ENCODE results near the gene CACNG3.
"Not testable (repeated sequence)": the region's sequence is repeated elsewhere in the genome, so short reads cannot be mapped to it uniquely, and the experiment has no call there.

CACNG3 gene

DNA sequence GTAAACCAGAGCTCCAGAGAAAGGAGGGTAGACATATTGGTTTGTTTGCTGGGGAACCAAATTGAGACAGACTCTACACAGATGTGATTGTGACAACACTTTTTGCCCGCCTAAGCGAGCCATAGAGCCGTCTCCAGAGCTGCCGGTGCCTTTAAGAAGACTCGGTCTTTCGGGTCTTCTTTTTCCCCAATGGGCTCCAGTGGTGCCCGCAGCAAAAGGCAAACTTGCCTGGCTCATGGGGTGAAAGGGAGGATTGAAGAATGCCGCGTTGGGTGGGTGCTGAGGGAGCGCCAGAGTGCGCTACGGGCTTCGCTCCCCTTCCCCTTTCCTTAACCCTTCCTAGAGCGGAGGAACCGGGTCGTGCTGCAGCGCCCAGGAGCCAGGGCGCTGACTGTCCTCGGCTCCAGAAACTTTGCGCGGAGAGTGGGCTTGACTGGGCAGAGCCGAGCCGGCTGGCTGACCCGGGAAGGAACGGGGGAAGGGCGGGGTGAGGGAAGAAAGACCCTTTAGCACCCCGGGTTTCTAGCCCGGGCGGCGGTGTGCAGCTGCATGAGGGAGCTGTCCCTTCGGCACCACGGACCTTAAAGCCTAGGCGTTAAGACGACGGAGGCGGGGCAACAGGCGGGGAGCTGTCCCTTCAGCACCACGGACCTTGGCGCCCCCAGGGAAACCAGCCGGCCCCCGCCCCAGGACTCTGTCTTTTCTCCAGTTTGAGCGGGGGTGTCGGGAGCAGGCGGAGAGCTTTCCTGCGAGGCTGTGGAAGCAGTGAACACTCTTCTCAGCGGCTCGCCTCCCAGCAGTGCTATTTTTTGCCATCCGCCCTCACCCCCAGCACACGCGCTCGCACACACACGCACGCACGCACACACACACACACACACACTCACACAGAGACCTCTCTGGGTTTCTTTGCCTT, at the start of gene CACNG3:
Gene CACNG3, plus strand, starts transcription at position 880 of the 916 bp plus-strand sequence. CDS start 420 bp downstream, outside the sequence.
- peak; percentile 89 for DNase-seq

DNA sequence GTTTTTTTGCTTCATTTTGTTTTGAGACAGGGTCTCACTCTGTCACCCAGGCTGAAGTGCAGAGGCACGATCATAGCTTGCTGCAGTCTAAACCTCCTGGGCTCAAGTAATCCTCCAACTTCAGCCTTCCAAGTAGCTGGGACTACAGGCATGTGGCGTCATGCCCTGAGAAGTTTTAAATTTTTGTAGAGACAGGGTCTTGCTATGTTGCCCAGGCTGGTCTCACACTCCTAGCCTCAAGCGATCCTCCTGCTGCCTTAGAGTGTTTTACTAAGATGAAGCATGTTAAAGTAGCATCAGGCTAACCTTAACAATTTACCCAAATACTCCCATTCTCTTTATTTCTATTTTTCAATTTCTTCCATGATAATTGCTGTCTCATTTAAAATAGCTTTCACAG, 49.2 kb upstream of the CACNG3 start:
- no peak for DNase-seq

DNA sequence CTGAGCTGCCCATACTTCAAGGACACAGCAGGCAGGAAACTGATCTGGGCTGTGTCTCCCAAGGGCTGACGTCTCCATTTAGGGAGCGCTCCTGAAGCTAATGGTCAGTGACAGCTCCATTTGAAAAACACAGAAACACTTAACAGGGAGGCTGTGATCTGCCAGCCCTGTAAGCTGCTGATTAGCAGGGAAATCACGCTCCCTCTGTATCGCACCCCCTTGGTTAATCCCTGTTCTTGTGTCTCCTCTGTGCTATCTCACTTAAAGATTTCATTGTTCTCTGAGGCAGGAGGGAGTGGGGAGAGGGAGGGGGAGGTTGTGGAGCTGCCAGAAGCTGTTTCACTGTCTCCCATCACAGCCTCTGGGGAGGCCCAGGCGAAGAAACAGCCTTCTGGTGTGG, 47.4 kb upstream of the CACNG3 start:
- DNase-seq: peak; percentile 95

DNA sequence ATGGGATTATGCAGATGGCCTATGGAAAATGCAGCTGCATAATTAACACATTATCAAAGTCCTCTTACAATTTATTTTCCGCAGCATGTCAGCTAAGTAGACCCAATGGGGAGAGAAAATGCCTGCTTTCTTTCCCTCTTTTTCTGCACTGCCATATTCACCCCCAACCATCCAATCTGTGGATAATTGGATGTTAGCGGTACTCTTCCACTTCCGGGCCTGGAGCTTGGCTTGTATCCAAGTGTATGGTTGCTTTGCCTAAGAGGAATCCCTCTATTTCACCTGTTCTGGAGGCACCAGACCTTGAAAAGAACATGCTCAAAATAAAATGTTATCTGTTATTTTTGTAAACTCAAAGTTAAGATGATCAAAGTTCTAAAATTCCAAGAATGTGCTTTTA, 41.1 kb upstream of the CACNG3 start:
- no peak for DNase-seq

DNA sequence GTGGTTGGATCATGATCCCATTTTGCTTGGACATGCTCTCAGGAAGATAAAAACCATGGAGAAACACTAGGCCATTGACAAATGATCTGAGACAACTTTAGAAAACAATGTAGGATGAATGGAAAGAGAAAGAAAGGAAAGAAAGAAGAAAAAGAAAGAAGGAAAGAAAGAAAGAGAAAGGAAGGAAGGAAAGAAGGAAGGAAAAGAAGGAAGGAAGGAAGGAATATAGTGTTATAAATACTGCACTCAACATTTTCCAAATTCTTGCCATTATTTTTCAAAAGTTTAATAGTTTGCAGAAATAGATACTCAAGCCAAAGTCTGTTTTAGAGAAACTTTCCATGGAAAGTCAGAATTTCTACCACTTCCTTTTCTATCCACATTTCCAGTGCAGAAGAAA, 39.2 kb upstream of the CACNG3 start:
- no peak for DNase-seq

DNA sequence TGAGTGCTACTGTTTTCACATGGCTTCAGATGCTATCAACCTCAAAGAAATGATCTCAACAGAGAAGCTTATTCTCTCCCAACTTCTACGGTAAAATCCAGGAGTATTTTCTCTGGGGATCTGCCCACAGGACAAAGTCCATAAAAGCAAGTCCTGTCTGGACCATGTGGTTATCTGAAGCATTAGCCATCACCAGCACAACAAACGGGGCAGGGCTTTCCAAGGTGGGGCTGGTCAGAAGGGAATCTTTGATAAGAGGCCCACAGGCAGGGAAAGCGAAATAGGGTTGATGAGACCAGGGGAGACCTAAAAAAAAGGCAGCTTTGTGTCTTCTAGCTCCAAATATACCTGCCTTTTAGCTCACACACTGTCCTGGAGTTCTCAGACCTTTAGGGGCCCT, 38.7 kb upstream of the CACNG3 start:
- no peak for DNase-seq

DNA sequence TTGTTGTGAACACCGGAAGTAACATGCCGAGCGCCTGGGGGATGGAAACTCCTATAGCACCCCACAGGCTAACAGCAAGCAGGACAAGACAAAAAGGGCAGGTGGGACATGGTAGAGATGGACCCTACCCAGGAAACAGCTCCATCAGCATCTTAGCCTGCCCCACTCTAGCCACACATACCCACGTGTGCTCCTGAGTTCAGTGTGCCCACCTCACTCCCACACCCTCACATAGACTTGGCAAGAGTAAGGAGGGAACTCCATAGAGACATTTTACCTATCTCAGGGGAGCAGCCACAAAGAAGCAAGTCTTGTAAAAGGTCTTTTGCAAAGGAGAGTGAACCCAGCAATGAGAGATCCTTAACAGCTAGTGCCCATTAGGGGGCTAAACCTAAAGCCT, 37.8 kb upstream of the CACNG3 start:
- DNase-seq: no peak

DNA sequence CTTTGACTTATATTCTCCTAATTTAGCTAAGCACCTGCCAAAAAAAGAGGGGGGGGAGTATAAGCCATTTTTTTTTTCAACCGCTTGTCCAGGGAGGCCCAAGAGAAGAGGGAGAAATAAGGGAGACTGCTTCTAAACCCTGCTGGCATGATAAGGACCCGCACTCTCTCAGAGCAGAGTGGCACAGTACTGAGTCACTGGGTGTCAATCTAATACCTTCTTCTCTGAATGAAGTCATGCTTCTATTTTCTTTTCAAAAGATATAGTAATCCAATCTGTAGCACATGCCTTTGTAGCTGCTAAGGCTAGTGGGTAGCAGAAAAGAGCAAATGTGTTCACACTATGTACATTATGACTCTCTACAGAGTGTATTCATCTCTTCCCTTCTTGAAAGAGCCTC, 34.9 kb upstream of the CACNG3 start:
- DNase-seq: no peak

DNA sequence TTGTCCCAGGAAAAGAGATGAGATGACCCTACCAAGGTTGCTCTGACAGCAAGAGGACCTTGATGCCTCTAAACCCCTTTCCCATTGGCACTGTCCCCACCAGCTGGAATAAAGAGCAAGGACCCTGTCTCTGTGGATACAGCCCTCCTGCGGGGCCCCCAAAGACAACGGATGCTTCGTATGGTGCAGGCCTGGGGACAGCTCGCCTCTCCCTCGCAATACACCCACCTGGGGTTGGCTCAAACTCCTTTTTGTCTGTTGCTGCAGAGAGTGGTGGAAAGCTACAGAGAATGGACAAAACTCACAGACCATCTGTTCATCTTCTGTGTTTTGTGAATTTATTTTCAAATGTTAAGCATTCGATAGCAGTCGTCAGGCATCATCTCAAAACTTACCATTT, 27.6 kb upstream of the CACNG3 start:
- DNase-seq: no peak

DNA sequence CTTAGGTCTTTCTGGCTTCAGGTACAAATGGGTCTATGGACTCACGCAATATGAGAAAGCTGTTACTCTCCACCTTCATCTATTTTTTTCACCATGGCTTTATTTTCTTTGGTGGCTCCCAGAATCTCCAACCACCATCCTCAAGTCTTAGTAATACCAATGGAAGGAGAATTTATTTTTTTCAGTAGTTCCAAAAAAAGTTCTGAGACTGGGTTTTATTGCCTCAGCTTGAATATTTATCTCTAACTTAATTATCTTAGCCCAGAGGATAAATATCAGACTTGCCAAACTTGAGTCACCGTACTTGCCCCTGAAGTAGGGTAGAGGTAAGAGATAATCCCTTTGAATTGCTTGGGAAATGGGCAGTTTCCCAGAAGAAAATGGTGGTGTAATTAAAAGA, 23.2 kb upstream of the CACNG3 start:
- DNase-seq: no peak

DNA sequence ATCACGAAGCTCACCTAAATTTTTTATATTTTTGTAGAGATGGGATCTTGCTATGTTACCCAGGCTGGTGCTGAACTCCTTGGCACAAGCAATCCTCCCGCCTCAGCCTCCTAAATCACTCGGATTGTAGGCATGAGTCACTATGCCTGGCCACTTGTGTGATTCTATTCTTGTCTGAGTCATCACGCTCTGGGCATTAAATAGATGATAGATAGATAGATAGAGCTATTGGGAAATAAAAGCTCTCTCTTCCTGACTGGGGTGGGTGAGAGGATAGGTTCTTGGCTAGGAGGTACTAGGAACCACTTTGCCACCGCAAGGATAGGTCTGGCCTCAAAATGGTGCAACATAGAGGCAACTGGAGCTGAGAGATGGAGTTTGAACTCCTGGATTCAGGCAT, 21.4 kb upstream of the CACNG3 start:
- DNase-seq: no peak

DNA sequence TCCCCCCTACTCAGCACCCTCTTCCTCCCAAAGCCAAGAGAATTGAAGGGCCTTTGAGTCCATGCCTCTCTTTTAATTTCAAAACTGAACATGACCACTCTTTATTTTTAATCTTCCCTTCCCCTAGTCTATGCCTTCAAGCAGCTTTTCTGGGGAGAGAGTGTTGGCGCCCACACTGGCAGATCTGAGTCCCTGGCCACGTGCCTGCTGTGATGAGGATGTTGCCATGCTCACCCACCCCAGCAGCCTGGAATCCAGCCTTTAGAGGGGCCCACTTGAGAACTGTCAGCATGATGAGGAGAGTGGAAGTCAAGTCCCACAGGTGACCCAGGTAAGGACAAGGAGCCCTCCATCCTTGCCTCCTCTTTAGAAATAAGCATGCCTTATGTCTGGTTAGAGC, 20.3 kb upstream of the CACNG3 start:
- DNase-seq: no peak

DNA sequence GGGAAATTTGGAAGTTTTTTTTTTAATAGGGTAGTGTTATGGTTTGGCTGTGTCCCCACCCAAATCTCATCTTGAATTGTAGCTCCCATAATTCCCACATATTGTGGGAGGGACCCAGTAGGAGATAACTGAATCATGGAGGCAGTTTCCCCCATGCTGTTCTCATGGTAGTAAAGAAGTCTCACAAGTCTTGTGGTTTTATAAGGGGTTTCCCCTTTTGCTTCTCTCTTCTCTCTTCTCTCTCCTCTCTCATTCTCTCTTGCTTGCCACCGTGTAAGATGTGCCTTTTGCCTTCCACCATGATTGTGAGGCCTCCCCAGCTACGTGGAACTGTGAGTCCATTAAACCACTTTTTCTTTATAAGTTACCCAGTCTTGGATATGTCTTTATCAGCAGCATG, 17.3 kb upstream of the CACNG3 start:
- not testable (repeated sequence) for DNase-seq

DNA sequence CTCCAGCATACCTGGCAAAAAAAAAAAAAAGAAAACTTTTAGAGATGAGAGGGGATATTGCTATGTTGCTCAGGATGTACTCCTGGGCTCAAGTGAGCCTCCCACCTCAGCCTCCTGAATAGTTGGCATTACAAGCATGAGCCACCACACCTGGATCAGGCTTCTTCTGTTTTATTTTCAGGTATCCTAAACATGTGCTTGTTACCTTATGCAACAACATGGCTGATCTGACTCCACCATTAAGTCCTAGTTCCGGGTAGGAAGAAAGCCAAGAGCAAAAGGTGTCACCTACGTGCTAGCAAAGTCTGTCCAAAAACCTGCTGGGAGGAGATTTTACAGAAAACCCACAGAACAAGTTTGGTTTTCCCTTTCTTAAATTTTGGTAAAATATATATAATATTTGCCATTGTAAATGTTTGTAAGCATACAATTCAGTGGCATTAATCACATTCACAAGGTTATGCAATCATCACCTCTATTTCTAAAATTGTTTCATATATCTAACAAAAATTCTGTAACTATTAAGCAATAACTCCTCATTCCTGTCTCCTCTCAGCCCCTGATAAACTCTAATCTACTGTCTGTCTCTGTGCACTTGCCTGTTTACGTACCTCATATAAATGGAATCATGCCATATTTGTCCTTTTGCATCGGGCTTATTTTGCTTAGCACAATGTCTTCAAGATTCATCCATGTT, 9.1 kb upstream of the CACNG3 start:
- no peak for DNase-seq

DNA sequence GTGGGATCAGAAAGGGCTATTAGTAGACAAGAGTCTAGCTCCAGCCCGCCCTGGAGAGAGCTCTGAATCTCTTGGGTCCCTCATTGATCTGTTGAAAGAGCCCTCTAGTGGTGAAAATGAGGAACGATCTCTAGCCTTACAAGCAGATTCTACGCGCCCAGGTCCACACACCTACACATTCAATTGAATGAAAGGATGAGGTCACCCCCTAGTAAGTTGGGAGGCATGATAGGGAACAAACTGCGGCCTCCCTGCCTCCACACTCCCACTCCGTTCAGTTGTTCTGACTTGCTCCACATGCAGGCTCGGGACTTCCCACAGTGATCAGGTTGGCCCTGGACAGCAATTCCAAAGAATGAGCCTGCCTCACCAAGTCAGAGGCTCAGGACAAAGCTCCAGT, 2.9 kb upstream of the CACNG3 start:
- peak; percentile 75 for DNase-seq

DNA sequence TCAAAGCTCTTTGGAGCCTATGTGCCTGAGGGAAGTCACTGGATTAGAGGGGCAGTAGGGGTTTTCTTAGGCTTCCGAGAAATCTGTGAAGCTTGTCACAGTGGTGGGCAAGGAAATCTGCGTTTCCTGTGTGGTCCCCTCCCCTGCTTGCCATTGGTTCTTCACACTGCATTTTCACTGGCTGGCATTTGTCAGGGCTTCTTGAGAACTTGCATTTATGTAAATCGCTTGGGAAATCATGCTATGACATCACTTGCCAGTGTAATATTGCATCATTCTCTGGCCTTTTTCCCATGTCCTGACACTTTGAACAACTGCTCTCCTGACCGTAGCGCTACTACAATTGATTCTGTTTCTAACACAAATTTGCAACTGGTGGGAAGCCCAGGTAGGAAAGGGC, 1.8 kb downstream of the CACNG3 start:
- no peak for DNase-seq

DNA sequence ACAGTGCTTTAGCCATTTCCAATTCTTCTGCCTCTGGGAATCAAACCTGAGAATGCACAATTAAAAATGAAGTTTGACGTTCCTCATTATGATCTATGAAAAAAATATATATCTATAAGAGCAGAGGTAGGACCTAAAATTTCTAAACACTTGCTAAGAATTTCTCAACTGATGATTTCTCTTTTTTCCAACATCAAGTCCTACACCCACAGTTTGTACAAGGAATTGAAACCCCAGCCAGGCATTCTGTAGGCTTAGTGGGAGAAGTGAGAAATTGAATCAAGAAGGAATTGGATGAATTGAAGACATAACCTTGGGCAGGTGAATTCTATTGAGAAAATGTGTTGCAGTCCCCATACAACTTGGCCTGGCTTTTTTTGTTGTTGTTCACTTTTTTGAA, 2.7 kb downstream of the CACNG3 start:
- DNase-seq: no peak

DNA sequence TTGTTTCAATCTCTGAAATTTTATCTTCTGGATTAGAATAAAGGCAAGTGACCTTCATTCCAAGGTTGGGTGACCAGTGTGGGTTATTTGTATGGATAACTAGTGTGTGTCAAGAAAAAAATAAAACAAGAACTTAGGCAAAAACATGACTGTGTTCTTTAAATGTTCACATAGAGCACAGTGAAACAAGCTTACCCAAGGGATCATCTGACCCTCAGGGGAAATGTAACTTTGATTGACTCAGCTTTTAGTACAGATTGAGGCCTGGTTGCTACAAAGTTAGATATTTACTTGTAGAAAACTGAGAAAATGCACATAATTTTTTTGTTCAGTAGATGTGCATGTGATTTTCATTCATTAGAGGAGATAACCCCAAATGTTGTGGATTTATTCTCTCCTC, 6.7 kb downstream of the CACNG3 start:
- DNase-seq: no peak

DNA sequence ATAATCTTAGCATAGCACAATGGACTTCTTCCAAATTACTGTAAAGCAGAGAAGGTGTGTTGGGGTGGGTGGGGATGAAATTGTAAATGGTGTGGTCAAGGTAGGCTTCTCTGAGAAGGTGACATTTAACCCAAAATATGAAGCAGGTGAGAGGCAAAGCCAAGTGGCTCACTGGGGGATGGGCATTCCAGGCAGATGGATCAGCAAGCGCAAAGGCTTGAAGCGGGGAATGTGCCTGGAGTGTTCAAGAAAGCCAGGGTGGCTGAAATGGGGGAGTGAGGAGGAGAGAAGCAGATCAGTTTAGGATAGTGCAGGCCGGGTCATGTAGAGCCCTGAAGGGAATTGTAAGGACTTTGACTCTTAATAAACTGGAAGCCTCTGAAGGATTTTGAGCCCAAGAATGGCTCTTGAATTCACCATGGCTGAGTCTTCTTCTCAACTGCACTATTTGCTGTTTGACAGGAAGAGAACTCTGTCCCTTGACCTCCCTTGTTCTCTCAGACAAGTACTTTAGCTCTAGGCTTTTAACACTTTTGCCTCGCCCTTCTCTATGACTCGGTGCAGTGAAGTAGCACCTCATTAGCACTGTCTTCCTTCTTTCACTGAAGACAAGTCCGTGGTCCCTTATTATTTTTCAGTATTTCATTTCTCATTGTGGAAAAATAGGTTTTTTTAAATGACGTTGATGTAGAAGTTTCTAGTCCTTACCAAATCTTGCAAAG, 14.7 kb downstream of the CACNG3 start:
- no peak for DNase-seq

DNA sequence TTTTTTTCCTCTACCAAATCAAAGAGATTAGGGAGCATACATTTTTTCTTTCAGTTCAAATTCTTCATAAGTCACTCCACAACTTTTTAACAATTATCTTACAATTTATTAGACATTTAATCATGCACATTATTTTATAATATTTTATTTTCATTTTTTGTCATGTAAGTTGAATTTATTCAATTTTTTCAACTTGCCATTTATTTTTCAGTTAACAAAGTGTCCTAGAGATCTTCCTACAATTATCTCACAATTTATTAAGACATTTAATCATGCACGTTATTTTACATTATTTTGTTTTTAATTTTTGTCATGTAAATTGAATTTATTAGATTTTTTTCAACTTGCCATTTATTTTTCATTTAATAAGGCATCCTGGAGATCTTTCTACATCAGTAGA, 16.2 kb downstream of the CACNG3 start:
- DNase-seq: no peak

DNA sequence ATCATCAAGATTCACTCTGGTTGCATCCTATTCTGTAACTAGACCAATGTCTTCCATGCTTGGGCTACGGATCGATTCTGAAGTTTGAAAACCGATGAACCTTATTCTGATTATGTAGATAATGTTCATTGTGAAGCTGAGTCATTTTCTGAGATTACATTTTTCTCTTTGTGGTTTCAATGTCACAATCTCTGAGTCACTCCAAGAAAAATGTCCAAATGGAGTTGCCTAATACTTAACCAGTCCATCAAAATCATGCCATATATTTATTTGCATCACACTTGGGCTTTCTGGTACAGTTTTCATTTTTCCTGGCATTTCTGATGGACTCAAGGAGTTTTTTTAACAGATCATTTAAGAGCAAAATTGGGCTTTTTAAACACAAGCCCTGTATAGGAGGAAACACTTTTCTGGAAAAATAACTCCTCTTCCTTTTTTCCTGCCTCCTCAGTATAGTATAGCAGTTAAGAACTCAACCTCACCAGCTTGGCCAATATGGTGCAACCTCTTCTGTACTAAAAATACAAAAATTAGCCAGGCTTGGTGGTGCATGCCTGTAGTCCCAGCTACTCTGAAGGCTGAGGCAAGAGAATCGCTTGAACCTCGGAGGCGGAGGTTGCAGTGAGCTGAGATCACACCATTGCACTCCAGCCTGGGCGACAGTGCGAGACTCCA, 17.5 kb downstream of the CACNG3 start:
- DNase-seq: no peak

DNA sequence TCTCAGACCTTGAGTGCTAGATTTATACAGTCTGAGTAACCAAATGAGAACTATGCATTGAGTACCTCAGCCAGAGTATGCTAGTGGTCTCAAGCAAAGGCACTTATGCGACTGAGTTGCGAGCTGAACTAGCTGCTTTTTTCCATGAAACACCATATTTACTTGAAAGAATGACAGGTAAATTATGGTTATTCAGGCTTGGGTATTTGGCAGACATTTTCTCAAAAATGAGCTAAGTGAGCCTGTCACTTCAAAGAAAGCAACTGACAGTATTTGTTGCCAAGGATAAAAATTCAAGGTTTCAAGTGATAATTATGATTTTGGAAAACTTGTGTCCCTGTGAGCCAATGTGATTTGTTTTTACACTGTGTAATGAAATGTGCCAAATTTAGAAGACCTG, 19.3 kb downstream of the CACNG3 start:
- DNase-seq: no peak

DNA sequence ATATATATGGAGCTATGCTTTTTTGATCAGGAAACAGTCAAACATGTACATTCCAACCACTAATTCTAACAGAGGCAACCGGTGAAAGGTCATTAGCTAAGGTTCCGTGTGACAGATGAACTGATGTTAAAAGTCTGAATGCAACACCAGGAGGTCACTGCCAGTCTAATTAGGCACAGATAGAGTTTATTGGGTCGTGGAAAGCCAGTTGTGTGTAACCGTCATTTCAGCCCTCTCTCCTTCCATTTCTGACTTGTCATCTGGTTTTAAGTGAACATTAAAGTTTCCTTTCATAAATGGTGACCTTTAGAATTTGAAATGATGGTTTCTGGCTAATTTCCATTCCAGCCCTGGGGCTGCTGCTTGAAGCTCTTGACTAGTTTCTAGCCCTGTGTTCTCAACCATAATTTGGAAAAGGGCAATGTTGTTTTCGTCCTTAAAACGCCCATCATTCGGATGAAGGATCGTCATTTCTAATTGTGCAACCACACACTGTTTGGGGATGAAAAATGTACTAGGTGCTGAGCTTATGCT, 23.9 kb downstream of the CACNG3 start:
- no peak for DNase-seq

Data from retina (tissue), 1 donor.